OCI-LY7 (cell line): ENCODE data around the gene APLN.

Source experiments
- EZH2phosphoT487 ChIP-seq: fragments of 200-600 bp; sonication (generic); IDR thresholded peaks from 2 replicates; pipeline ENCODE4 v1.6.1; 2018; ENCODE audit warnings: low read depth, borderline replicate concordance, mild to moderate bottlenecking, mixed run types, antibody characterized with exemption, low read length, moderate library complexity, mixed read lengths
- TF ChIP-seq, protein P1 (sequence below): fragments of 200-600 bp; sonication (generic); conservative IDR thresholded peaks from 2 replicates; pipeline ENCODE4 v1.5.1; 2014; ENCODE audit warnings: mild to moderate bottlenecking, antibody characterized with exemption, low read length, moderate library complexity, mixed read lengths

DNA sequence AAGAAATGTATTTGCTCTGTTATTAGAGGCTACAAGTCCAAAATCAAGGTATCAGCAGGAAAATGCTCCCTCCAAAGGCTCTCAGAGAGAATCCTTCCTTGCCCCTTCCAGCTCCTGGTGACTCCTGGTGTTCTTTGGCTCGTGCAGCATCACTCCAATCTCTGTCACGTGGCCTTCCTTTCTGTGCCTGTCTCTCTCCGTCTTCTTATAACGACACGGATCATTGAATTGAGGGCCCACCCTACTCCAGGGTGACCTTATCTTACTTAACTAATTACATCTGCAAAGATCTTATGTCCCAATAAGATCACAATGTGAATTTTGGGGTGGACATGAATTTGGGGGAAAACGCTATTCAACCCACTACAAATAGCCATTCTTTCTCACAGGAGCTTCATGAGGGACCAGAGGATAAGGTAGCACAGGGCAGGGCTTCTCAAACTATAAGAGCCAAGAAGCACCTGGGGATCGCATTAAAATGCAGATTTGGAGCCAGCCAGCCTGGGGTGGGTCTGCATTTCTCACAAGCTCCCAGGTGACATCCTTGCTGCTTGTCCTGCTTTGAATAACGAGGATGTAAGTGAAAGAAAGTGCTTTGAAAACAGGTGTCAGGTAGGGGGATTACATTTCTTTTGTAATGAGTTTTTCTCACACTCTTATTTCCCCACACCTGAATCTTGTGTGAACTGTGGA is 41.9 kb upstream of the APLN start:
- TF ChIP-seq, protein P1, sequence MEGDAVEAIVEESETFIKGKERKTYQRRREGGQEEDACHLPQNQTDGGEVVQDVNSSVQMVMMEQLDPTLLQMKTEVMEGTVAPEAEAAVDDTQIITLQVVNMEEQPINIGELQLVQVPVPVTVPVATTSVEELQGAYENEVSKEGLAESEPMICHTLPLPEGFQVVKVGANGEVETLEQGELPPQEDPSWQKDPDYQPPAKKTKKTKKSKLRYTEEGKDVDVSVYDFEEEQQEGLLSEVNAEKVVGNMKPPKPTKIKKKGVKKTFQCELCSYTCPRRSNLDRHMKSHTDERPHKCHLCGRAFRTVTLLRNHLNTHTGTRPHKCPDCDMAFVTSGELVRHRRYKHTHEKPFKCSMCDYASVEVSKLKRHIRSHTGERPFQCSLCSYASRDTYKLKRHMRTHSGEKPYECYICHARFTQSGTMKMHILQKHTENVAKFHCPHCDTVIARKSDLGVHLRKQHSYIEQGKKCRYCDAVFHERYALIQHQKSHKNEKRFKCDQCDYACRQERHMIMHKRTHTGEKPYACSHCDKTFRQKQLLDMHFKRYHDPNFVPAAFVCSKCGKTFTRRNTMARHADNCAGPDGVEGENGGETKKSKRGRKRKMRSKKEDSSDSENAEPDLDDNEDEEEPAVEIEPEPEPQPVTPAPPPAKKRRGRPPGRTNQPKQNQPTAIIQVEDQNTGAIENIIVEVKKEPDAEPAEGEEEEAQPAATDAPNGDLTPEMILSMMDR, result no peak
- no peak for TF ChIP-seq EZH2phosphoT487
